DMS53 treated with DMSO at 0.1 percent for 48 hours (cell line): Measurements from ENCODE around the gene RMND1.
"Not testable (repeated sequence)": the region's sequence is repeated elsewhere in the genome, so short reads cannot be mapped to it uniquely, and the experiment has no call there.

Source experiments
- DNase-seq: peaks from one replicate; lab custom pipeline; 2025; ENCODE audit not compliant: unreplicated experiment; lab: John Stamatoyannopoulos, UW

The RMND1 gene

GRCh38 chr6:151388236-151388635 lies 63.7 kb downstream of the RMND1 start:
- no peak for DNase-seq

GRCh38 chr6:151387175-151387970 lies 64.6 kb downstream of the RMND1 start:
- no peak for DNase-seq

- no peak for DNase-seq
Observed at GRCh38 chr6:151385177-151385576, 66.7 kb downstream of the RMND1 start.

- DNase-seq: no peak
Observed at GRCh38 chr6:151384151-151384550, 67.8 kb downstream of the RMND1 start.

- not testable (repeated sequence) for DNase-seq
Observed at GRCh38 chr6:151382631-151383030, 69.3 kb downstream of the RMND1 start.

GRCh38 chr6:151381722-151382121 lies 70.2 kb downstream of the RMND1 start:
- no peak for DNase-seq

GRCh38 chr6:151380848-151381205 lies 71.1 kb downstream of the RMND1 start:
- DNase-seq: no peak

GRCh38 chr6:151379933-151380847 lies 71.7 kb downstream of the RMND1 start:
- no peak for DNase-seq

GRCh38 chr6:151377095-151377494 lies 74.8 kb downstream of the RMND1 start:
- DNase-seq: no peak

- no peak for DNase-seq
Observed at GRCh38 chr6:151376440-151376839, 75.5 kb downstream of the RMND1 start.

GRCh38 chr6:151375833-151376232 lies 76.1 kb downstream of the RMND1 start:
- DNase-seq: no peak

- no peak for DNase-seq
Observed at GRCh38 chr6:151374036-151374683, 77.8 kb downstream of the RMND1 start.

GRCh38 chr6:151372164-151372563 lies 79.8 kb downstream of the RMND1 start:
- DNase-seq: no peak

- DNase-seq: no peak
Observed at GRCh38 chr6:151370509-151371078, 81.3 kb downstream of the RMND1 start.

GRCh38 chr6:151365233-151365632 lies 86.7 kb downstream of the RMND1 start:
- no peak for DNase-seq

- DNase-seq: no peak
Observed at GRCh38 chr6:151359486-151359885, 92.4 kb downstream of the RMND1 start.

- no peak for DNase-seq
Observed at GRCh38 chr6:151358475-151358874, 93.5 kb downstream of the RMND1 start.

GRCh38 chr6:151357758-151358436 lies 94.0 kb downstream of the RMND1 start:
- no peak for DNase-seq

- DNase-seq: not testable (repeated sequence)
Observed at GRCh38 chr6:151356983-151357382, 94.9 kb downstream of the RMND1 start.
